Panc1 (cell line): ENCODE data around the gene TACO1.

Source experiments
- SIN3A ChIP-seq: IDR thresholded peaks from 2 replicates; pipeline ENCODE4 v1.6.1; 2012; ENCODE audit warnings: low read depth, mild to moderate bottlenecking, low read length, moderate library complexity, borderline replicate concordance; ENCODE audit not compliant: insufficient read depth
- TF ChIP-seq, protein P1 (sequence below): fragments of 450-650 bp; IDR thresholded peaks from 2 replicates; pipeline ENCODE4 v1.5.1; 2017; ENCODE audit warnings: mild to moderate bottlenecking

DNA sequence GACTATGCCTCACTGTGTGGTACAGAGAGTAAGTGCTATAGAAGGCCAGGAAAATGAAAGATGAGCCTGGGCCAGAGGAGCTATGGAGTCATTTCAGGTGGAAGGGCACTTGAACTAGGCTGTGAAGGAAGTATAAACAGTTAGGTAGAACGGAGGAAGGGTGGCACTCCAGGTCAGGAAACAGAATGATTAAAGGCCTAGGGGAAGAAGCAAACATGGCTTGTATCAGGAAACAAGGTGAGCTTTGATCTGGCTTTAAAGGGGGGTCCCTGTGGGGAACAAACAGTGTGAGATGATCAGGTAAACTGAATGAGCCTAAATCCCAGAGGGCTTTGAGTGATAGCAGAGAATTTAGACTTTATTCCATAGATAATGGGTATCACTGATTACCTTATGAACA, 38.4 kb downstream of the TACO1 start:
- TF ChIP-seq, protein P1, sequence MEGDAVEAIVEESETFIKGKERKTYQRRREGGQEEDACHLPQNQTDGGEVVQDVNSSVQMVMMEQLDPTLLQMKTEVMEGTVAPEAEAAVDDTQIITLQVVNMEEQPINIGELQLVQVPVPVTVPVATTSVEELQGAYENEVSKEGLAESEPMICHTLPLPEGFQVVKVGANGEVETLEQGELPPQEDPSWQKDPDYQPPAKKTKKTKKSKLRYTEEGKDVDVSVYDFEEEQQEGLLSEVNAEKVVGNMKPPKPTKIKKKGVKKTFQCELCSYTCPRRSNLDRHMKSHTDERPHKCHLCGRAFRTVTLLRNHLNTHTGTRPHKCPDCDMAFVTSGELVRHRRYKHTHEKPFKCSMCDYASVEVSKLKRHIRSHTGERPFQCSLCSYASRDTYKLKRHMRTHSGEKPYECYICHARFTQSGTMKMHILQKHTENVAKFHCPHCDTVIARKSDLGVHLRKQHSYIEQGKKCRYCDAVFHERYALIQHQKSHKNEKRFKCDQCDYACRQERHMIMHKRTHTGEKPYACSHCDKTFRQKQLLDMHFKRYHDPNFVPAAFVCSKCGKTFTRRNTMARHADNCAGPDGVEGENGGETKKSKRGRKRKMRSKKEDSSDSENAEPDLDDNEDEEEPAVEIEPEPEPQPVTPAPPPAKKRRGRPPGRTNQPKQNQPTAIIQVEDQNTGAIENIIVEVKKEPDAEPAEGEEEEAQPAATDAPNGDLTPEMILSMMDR = no peak
- no peak for TF ChIP-seq SIN3A
